ENCODE measurements around the gene GTF2E1. TPM values are rescaled to one million over a fixed set of nuclear protein-coding genes. Genes with fewer than 3 reads are reported as not detected.

GTF2E1 gene
- polyA plus RNA-seq, 1 experiment = 8.1 TPM

DNA sequence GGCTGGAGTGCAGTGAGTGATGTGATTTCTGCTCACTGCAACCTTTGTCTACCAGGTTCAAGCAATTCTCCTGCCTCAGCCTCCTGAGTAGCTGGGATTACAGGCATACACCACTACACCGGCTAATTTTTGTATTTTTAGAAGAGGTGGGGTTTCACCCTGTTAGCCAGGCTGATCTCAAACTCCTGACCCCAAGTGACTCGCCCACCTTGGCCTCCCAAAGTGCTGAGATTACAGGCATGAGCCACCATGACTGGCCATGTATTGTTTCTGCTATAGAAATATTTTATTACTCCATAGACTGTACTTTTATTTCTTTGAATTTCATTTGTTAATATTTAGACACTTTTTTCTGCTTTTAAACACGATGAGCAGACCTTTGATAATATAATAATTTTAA lies 60.4 kb downstream of the GTF2E1 start:
- Histone ChIP-seq H3K36me3 (ENCODE audit: control insufficient read depth, insufficient read depth, low read length) (no peaks in the 10 kb centered on the region), H3K4me3 (ENCODE audit: low read depth, low read length) (no peak overlapping the region), H3K27me3 (ENCODE audit: control insufficient read depth, insufficient read depth, low read length) (no peaks in the 10 kb centered on the region)
- CTCF ChIA-PET = interaction anchor here (1.1 kb wide), 2 partner anchors 8 to 242 kb away, joined by 3 read pairs; no protein-coding TSS in a partner anchor
- no peak for TF ChIP-seq CTCF (IDR thresholded peaks at IDR 0.05; ENCODE audit: insufficient read depth, low read depth, low read length)
- no peak for DNase-seq (ENCODE audit: low read depth)
- POLR2A ChIA-PET = no interaction called here

GRCh38 chr3:120816728-120817127 lies 74.2 kb downstream of the GTF2E1 start:
- POLR2A ChIA-PET = no interaction called here
- no peak for DNase-seq (ENCODE audit: low read depth)
- CTCF ChIA-PET = no interaction called here
- TF ChIP-seq CTCF (IDR thresholded peaks at IDR 0.05; ENCODE audit: insufficient read depth, low read depth, low read length) = no peak
- Histone ChIP-seq H3K4me3 (ENCODE audit: low read depth, low read length) (no peak overlapping the region), H3K36me3 (ENCODE audit: control insufficient read depth, insufficient read depth, low read length) (no peaks in the 10 kb centered on the region), H3K27me3 (ENCODE audit: control insufficient read depth, insufficient read depth, low read length) (no peaks in the 10 kb centered on the region)

- no peaks in the 10 kb centered on the region for H3K36me3 ChIP-seq (ENCODE audit: control insufficient read depth, insufficient read depth, low read length)
- TF ChIP-seq CTCF (IDR thresholded peaks at IDR 0.05; ENCODE audit: insufficient read depth, low read depth, low read length) = no peak
- ChIA-PET POLR2A (no interaction called here), CTCF (no interaction called here)
- H3K4me3 ChIP-seq (ENCODE audit: low read depth, low read length) = no peak overlapping the region
- no peak for DNase-seq (ENCODE audit: low read depth)
- no peaks in the 10 kb centered on the region for H3K27me3 ChIP-seq (ENCODE audit: control insufficient read depth, insufficient read depth, low read length)
Measured at GRCh38 chr3:120820748-120821147, 78.2 kb downstream of the GTF2E1 start.

GRCh38 chr3:120821426-120821825 lies 78.9 kb downstream of the GTF2E1 start:
- Histone ChIP-seq H3K36me3 (ENCODE audit: control insufficient read depth, insufficient read depth, low read length) (no peaks in the 10 kb centered on the region), H3K27me3 (ENCODE audit: control insufficient read depth, insufficient read depth, low read length) (no peaks in the 10 kb centered on the region), H3K4me3 (ENCODE audit: low read depth, low read length) (no peak overlapping the region)
- no peak for TF ChIP-seq CTCF (IDR thresholded peaks at IDR 0.05; ENCODE audit: insufficient read depth, low read depth, low read length)
- POLR2A ChIA-PET = no interaction called here
- CTCF ChIA-PET = no interaction called here
- no peak for DNase-seq (ENCODE audit: low read depth)

GRCh38 chr3:120823156-120823555 lies 80.6 kb downstream of the GTF2E1 start:
- no peak for DNase-seq (ENCODE audit: low read depth)

More at GRCh38 chr3:120823156-120823555, 80.6 kb downstream of the GTF2E1 start:
- H3K27me3 ChIP-seq (ENCODE audit: control insufficient read depth, insufficient read depth, low read length) = no peaks in the 10 kb centered on the region
- H3K36me3 ChIP-seq (ENCODE audit: control insufficient read depth, insufficient read depth, low read length) = no peaks in the 10 kb centered on the region
- POLR2A ChIA-PET = no interaction called here
- TF ChIP-seq CTCF (IDR thresholded peaks at IDR 0.05; ENCODE audit: insufficient read depth, low read depth, low read length) = no peak
- no peak overlapping the region for H3K4me3 ChIP-seq (ENCODE audit: low read depth, low read length)
- CTCF ChIA-PET = no interaction called here

Data from BJ (cell line).